Liver (tissue), 9 donors: ENCODE results near the gene RECQL5. TPM values are rescaled to one million over a fixed set of nuclear protein-coding genes. Genes with fewer than 3 reads are reported as not detected.

Experiments
- DNase-seq: peaks from one replicate; pipeline ENCODE4 v3.0.0-alpha.2; 2017; ENCODE audit warnings: low spot score
- H3K27ac ChIP-seq, 2 donors: one replicate each; pipeline ENCODE4 v1.7.0; 2013; ENCODE audit warnings: inconsistent platforms in 2 of 2, low read length in 2 of 2, control low read depth in 1 of 2, low read depth in 1 of 2, mild to moderate bottlenecking in 1 of 2
- H3K27me3 ChIP-seq, 4 donors: one replicate each; pipeline versions ENCODE4 v1.6.1 to v1.7.0; 2013; ENCODE audit warnings: low read length in 3 of 4, inconsistent platforms in 1 of 4, mild to moderate bottlenecking in 1 of 4, moderate library complexity in 1 of 4; ENCODE audit not compliant: control insufficient read depth in 4 of 4, insufficient read depth in 4 of 4
- H3K36me3 ChIP-seq, 4 donors: one replicate each; pipeline versions ENCODE4 v1.6.1 to v1.7.0; 2013; ENCODE audit warnings: low read length in 3 of 4, mild to moderate bottlenecking in 3 of 4, low read depth in 1 of 4, moderate library complexity in 1 of 4; ENCODE audit not compliant: control insufficient read depth in 4 of 4, insufficient read depth in 3 of 4
- H3K4me1 ChIP-seq, 4 donors: one replicate each; pipeline versions ENCODE4 v1.6.1 to v1.7.0; 2013; ENCODE audit warnings: low read length in 3 of 4, mild to moderate bottlenecking in 3 of 4, moderate library complexity in 1 of 4; ENCODE audit not compliant: control insufficient read depth in 4 of 4, insufficient read depth in 4 of 4
- H3K4me3 ChIP-seq, 3 donors: one replicate each; pipeline versions ENCODE4 v1.6.1 to v1.7.0; 2013; ENCODE audit warnings: low read length in 3 of 3, control low read depth in 1 of 3, low read depth in 1 of 3, mild to moderate bottlenecking in 1 of 3
- H3K9ac ChIP-seq, 2 donors: one replicate each; pipeline ENCODE4 v1.7.0; 2013; ENCODE audit warnings: low read length in 2 of 2, mild to moderate bottlenecking in 2 of 2, moderate library complexity in 2 of 2, control low read depth in 1 of 2, low read depth in 1 of 2
- H3K9me3 ChIP-seq, 4 donors: one replicate each; pipeline versions ENCODE4 v1.6.1 to v1.7.0; 2013; ENCODE audit warnings: low read length in 3 of 4; ENCODE audit not compliant: control insufficient read depth in 4 of 4
- EGR1 ChIP-seq, 2 donors: IDR thresholded peaks; 2 replicates each; pipeline ENCODE4 v1.6.1; 2016 to 2018; ENCODE audit warnings: antibody characterized with exemption in 2 of 2, low read depth in 2 of 2
- FOXA2 ChIP-seq: IDR thresholded peaks from 2 replicates; pipeline ENCODE4 v1.6.1; 2016; ENCODE audit warnings: antibody characterized with exemption
- GABPA ChIP-seq, 2 donors: IDR thresholded peaks in 1 of 2; conservative IDR thresholded peaks in 1 of 2; 2 replicates each; pipeline ENCODE4 v1.6.1; 2016; ENCODE audit warnings: antibody characterized with exemption in 2 of 2, mild to moderate bottlenecking in 1 of 2, moderate library complexity in 1 of 2
- HNF4G ChIP-seq: IDR thresholded peaks from 2 replicates; pipeline ENCODE4 v1.6.1; 2016; ENCODE audit warnings: antibody characterized with exemption
- JUND ChIP-seq, 2 donors: IDR thresholded peaks; 2 replicates each; pipeline ENCODE4 v1.6.1; 2016; ENCODE audit warnings: antibody characterized with exemption in 2 of 2
- MAX ChIP-seq: IDR thresholded peaks from 2 replicates; pipeline ENCODE4 v1.6.1; 2016; ENCODE audit warnings: antibody characterized with exemption
- NR2F2 ChIP-seq: IDR thresholded peaks from 2 replicates; pipeline ENCODE4 v1.6.1; 2016; ENCODE audit warnings: antibody characterized with exemption
- RAD21 ChIP-seq, 2 donors: IDR thresholded peaks; 2 replicates each; pipeline ENCODE4 v1.6.1; 2016; ENCODE audit warnings: antibody characterized with exemption in 2 of 2, mild to moderate bottlenecking in 2 of 2
- RXRA ChIP-seq, 2 donors: IDR thresholded peaks; 2 replicates each; pipeline ENCODE4 v1.6.1; 2017 to 2018; ENCODE audit warnings: antibody characterized with exemption in 2 of 2, mild to moderate bottlenecking in 1 of 2
- SP1 ChIP-seq: IDR thresholded peaks from 2 replicates; pipeline ENCODE4 v1.6.1; 2018; ENCODE audit warnings: antibody characterized with exemption, mild to moderate bottlenecking
- TAF1 ChIP-seq: conservative IDR thresholded peaks from 2 replicates; pipeline ENCODE4 v1.6.1; 2016; ENCODE audit warnings: antibody characterized with exemption, mild to moderate bottlenecking
- YY1 ChIP-seq: IDR thresholded peaks from 2 replicates; pipeline ENCODE4 v1.6.1; 2016; ENCODE audit warnings: antibody characterized with exemption, mild to moderate bottlenecking
- ZBTB33 ChIP-seq: IDR thresholded peaks from 2 replicates; pipeline ENCODE4 v1.6.1; 2016; ENCODE audit warnings: antibody characterized with exemption
- WGBS: extraction: QIAGEN DNeasy Blood & Tissue Kit; methylation state at CpG from one replicate; pipeline ENCODE4 v1.1.7; 2013; 5-methylcytosine and 5-hydroxymethylcytosine counted together
- polyA plus RNA-seq, 2 donors: library from polyadenylated mRNA; stranded (reverse) in 1 of 2; unstranded in 1 of 2; fragments of 200-250 nt in 1 of 2; fragments of >200 nt in 1 of 2; fragmentation: Nextera tagmentation in 1 of 2; extraction: Ambion mirVana in 1 of 2; gene quantifications; one replicate each; pipeline versions ENCODE4 v1.2.1 to v1.2.3, GENCODE V29; 2013 to 2015
- total RNA-seq, 2 donors: library from RNA; depleted of rRNA; stranded (reverse); fragments of >200 nt; gene quantifications; one replicate each; pipeline ENCODE4 v1.2.3, GENCODE V29; 2014
- TF ChIP-seq, protein P1 (sequence below): IDR thresholded peaks from 2 replicates; pipeline ENCODE4 v1.6.1; 2016; ENCODE audit warnings: antibody characterized with exemption
- TF ChIP-seq, protein P2 (sequence below): IDR thresholded peaks from 2 replicates; pipeline ENCODE4 v1.6.1; 2016; ENCODE audit warnings: antibody characterized with exemption, mild to moderate bottlenecking
- TF ChIP-seq, protein P3 (sequence below): fragments of 150-350 bp; IDR thresholded peaks from 2 replicates; pipeline ENCODE4 v1.5.1; 2017; ENCODE audit warnings: improper control_type of control experiment, low read depth, low read length; ENCODE audit not compliant: missing input control
- donor health status: healthy.
- donor health status: healthy.
- donor health status: healthy.
- donor health status: healthy.
- donor health status: healthy.

Gene RECQL5
- total and polyA plus RNA-seq, 4 donors = 8.3 to 15.1 (median 11.5) TPM

- Histone ChIP-seq H3K9ac (no peak overlapping the region), H3K36me3 (peaks cover 2 to 40% (median 9%) of the 10 kb centered on the region in 4 donors), H3K4me1 (no peaks in the 10 kb centered on the region), H3K27ac (no peak overlapping the region), H3K4me3 (no peak overlapping the region), H3K27me3 (no peaks in the 10 kb centered on the region), H3K9me3 (no peaks in the 10 kb centered on the region)
- 84% methylated on average over 5 of the region's 5 CpGs for WGBS
- DNase-seq = no peak
- no peak for TF ChIP-seq TAF1
- TF ChIP-seq, protein P1, sequence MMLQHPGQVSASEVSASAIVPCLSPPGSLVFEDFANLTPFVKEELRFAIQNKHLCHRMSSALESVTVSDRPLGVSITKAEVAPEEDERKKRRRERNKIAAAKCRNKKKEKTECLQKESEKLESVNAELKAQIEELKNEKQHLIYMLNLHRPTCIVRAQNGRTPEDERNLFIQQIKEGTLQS = no peak
- no peak for TF ChIP-seq YY1
- no peak for TF ChIP-seq MAX
- TF ChIP-seq HNF4G = no peak
- no peak for TF ChIP-seq GABPA (IDR thresholded peaks at IDR 0.05 in 1 of 2, conservative IDR thresholded peaks at IDR 0.05 in 1 of 2)
- TF ChIP-seq EGR1 (IDR thresholded peaks at IDR 0.05; ENCODE audit: low read depth in 2 of 2) = no peak
- TF ChIP-seq NR2F2 = no peak
- no peak for TF ChIP-seq FOXA2
- TF ChIP-seq RAD21 (IDR thresholded peaks at IDR 0.05) = no peak
- TF ChIP-seq, protein P2, sequence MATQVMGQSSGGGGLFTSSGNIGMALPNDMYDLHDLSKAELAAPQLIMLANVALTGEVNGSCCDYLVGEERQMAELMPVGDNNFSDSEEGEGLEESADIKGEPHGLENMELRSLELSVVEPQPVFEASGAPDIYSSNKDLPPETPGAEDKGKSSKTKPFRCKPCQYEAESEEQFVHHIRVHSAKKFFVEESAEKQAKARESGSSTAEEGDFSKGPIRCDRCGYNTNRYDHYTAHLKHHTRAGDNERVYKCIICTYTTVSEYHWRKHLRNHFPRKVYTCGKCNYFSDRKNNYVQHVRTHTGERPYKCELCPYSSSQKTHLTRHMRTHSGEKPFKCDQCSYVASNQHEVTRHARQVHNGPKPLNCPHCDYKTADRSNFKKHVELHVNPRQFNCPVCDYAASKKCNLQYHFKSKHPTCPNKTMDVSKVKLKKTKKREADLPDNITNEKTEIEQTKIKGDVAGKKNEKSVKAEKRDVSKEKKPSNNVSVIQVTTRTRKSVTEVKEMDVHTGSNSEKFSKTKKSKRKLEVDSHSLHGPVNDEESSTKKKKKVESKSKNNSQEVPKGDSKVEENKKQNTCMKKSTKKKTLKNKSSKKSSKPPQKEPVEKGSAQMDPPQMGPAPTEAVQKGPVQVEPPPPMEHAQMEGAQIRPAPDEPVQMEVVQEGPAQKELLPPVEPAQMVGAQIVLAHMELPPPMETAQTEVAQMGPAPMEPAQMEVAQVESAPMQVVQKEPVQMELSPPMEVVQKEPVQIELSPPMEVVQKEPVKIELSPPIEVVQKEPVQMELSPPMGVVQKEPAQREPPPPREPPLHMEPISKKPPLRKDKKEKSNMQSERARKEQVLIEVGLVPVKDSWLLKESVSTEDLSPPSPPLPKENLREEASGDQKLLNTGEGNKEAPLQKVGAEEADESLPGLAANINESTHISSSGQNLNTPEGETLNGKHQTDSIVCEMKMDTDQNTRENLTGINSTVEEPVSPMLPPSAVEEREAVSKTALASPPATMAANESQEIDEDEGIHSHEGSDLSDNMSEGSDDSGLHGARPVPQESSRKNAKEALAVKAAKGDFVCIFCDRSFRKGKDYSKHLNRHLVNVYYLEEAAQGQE = no peak
- no peak for TF ChIP-seq JUND (IDR thresholded peaks at IDR 0.05)
- no peak for TF ChIP-seq ZBTB33
- TF ChIP-seq, protein P3, sequence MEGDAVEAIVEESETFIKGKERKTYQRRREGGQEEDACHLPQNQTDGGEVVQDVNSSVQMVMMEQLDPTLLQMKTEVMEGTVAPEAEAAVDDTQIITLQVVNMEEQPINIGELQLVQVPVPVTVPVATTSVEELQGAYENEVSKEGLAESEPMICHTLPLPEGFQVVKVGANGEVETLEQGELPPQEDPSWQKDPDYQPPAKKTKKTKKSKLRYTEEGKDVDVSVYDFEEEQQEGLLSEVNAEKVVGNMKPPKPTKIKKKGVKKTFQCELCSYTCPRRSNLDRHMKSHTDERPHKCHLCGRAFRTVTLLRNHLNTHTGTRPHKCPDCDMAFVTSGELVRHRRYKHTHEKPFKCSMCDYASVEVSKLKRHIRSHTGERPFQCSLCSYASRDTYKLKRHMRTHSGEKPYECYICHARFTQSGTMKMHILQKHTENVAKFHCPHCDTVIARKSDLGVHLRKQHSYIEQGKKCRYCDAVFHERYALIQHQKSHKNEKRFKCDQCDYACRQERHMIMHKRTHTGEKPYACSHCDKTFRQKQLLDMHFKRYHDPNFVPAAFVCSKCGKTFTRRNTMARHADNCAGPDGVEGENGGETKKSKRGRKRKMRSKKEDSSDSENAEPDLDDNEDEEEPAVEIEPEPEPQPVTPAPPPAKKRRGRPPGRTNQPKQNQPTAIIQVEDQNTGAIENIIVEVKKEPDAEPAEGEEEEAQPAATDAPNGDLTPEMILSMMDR = no peak
- no peak for TF ChIP-seq SP1
- no peak for TF ChIP-seq RXRA (IDR thresholded peaks at IDR 0.05)
Measured at GRCh38 chr17:75691371-75691791, 24.4 kb upstream of the RECQL5 start.

GRCh38 chr17:75689441-75689873, 22.5 kb upstream of the RECQL5 start:
- 88% methylated on average over 6 of the region's 6 CpGs for WGBS
- no peaks in the 10 kb centered on the region for H3K4me1 ChIP-seq
- H3K27me3 ChIP-seq = no peaks in the 10 kb centered on the region
- H3K36me3 ChIP-seq = peaks cover 2 to 31% (median 4%) of the 10 kb centered on the region in 4 donors
- no peak for DNase-seq
- no peak overlapping the region for H3K9ac ChIP-seq
- H3K4me3 ChIP-seq = no peak overlapping the region
- TF ChIP-seq GABPA (IDR thresholded peaks at IDR 0.05 in 1 of 2, conservative IDR thresholded peaks at IDR 0.05 in 1 of 2) = no peak
- TF ChIP-seq FOXA2 = no peak
- no peak overlapping the region for H3K27ac ChIP-seq
- no peaks in the 10 kb centered on the region for H3K9me3 ChIP-seq
